ENCODE results near the gene VIM. TPM values are rescaled to one million over a fixed set of nuclear protein-coding genes. Genes with fewer than 3 reads are reported as not detected.

VIM gene
- total RNA-seq, 1 experiment from 2014 or later, result 486 TPM

DNA sequence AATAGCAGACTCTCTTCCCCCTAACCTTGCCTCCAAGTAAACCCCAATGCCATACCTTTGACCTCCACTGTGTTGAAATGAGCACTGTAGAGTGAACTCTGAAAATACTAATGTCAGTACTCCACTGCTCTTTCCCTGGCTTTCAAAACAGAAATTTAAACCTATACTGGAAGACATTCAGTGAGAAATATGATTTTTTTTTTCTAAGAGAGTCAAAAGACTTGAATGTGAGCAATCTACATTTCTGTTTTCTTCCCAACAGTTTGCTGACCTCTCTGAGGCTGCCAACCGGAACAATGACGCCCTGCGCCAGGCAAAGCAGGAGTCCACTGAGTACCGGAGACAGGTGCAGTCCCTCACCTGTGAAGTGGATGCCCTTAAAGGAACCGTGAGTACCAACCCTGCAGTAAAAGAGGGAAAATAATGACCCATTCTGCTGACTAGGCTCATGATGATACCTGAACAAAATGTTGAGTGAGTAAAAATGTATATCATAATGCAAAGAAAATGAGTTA is 6.4 kb downstream of the VIM start:
- no peaks in the 10 kb centered on the region for H3K27me3 Mint-ChIP-seq (ENCODE audit: unreplicated experiment)
- H3K4me3 Mint-ChIP-seq (ENCODE audit: low read depth, unreplicated experiment), result no peak overlapping the region
- CTCF ChIA-PET, result no interaction called here

DNA sequence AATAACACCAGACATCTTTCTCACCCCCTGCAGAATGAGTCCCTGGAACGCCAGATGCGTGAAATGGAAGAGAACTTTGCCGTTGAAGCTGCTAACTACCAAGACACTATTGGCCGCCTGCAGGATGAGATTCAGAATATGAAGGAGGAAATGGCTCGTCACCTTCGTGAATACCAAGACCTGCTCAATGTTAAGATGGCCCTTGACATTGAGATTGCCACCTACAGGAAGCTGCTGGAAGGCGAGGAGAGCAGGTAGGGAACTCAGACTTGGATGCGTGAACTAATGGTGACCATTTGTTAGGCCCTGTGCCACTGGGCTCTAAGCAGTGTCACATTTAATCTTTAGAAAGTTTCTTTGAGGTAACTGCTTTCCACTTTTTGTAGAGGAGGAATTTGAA is 7.1 kb downstream of the VIM start:
- H3K4me1 Mint-ChIP-seq (ENCODE audit: low read depth, unreplicated experiment), result no peaks in the 10 kb centered on the region
- CTCF ChIA-PET, result no interaction called here
- no peak for DNase-seq
- no peaks in the 10 kb centered on the region for H3K27me3 Mint-ChIP-seq (ENCODE audit: unreplicated experiment)
- H3K9me3 Mint-ChIP-seq (ENCODE audit: low read depth, unreplicated experiment), result no peaks in the 10 kb centered on the region
- H3K36me3 Mint-ChIP-seq (ENCODE audit: insufficient read depth, unreplicated experiment), result peaks cover 67% of the 10 kb centered on the region
- H3K27ac Mint-ChIP-seq (ENCODE audit: unreplicated experiment), result no peak overlapping the region
- H3K4me3 Mint-ChIP-seq (ENCODE audit: low read depth, unreplicated experiment), result no peak overlapping the region
- TF ChIP-seq, protein P1, sequence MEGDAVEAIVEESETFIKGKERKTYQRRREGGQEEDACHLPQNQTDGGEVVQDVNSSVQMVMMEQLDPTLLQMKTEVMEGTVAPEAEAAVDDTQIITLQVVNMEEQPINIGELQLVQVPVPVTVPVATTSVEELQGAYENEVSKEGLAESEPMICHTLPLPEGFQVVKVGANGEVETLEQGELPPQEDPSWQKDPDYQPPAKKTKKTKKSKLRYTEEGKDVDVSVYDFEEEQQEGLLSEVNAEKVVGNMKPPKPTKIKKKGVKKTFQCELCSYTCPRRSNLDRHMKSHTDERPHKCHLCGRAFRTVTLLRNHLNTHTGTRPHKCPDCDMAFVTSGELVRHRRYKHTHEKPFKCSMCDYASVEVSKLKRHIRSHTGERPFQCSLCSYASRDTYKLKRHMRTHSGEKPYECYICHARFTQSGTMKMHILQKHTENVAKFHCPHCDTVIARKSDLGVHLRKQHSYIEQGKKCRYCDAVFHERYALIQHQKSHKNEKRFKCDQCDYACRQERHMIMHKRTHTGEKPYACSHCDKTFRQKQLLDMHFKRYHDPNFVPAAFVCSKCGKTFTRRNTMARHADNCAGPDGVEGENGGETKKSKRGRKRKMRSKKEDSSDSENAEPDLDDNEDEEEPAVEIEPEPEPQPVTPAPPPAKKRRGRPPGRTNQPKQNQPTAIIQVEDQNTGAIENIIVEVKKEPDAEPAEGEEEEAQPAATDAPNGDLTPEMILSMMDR (IDR thresholded peaks at IDR 0.05; ENCODE audit: unreplicated experiment), result no peak
- intact Hi-C loops (cut with micrococcal nuclease; ENCODE audit: unreplicated experiment), result no loop called here
- no TSS peak for BruUV-seq (replicated peaks)

More for the DNA sequence above, 6.4 kb downstream of the VIM start:
- TF ChIP-seq, protein P1 (IDR thresholded peaks at IDR 0.05; ENCODE audit: unreplicated experiment), result no peak
- H3K27ac Mint-ChIP-seq (ENCODE audit: unreplicated experiment), result no peak overlapping the region
- BruUV-seq (replicated peaks), result no TSS peak
- intact Hi-C loops (cut with micrococcal nuclease; ENCODE audit: unreplicated experiment), result loop anchor here (5.0 kb wide), 1 partner anchor 172 kb away; no protein-coding TSS in a partner anchor
- DNase-seq, result no peak
- H3K9me3 Mint-ChIP-seq (ENCODE audit: low read depth, unreplicated experiment), result no peaks in the 10 kb centered on the region
- H3K4me1 Mint-ChIP-seq (ENCODE audit: low read depth, unreplicated experiment), result no peaks in the 10 kb centered on the region
- peaks cover 74% of the 10 kb centered on the region for H3K36me3 Mint-ChIP-seq (ENCODE audit: insufficient read depth, unreplicated experiment)

DNA sequence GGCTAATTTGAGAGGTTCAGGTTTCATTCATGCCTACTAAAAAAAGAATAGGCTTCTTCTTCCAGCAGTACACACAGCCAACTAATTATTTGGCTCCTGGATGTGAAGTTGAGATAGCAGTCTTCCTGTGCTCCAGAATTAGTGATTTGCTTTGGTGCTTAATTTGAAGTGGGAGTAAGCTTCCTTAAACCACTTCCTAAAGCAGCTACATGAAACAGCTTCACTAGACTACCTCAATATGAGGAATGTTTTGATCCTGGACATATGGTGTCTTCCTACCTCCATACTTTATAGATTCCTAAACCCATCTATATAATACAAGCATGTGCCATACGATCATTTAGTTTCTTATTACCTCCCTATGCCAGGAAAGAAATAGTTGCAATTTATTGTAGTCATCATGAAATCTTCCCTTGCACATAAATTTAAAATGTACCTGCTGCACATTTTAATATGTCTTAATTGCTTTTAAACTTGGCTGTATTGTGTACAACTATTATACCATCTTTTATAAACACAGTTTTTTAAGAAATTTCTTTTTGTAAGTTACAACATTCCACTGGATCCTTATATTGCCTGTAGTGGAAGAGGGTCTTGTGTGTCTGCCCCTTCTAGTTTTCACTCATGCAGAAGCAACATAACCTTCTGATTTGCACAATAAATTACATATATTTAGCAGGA is 8.6 kb downstream of the VIM start:
- no peaks in the 10 kb centered on the region for H3K27me3 Mint-ChIP-seq (ENCODE audit: unreplicated experiment)
- H3K27ac Mint-ChIP-seq (ENCODE audit: unreplicated experiment), result no peak overlapping the region
- no peaks in the 10 kb centered on the region for H3K4me1 Mint-ChIP-seq (ENCODE audit: low read depth, unreplicated experiment)
- intact Hi-C loops (cut with micrococcal nuclease; ENCODE audit: unreplicated experiment), result no loop called here
- TF ChIP-seq, protein P1 (IDR thresholded peaks at IDR 0.05; ENCODE audit: unreplicated experiment), result no peak
- CTCF ChIA-PET, result no interaction called here
- H3K4me3 Mint-ChIP-seq (ENCODE audit: low read depth, unreplicated experiment), result no peak overlapping the region
- peaks cover 52% of the 10 kb centered on the region for H3K36me3 Mint-ChIP-seq (ENCODE audit: insufficient read depth, unreplicated experiment)
- BruUV-seq (replicated peaks), result no TSS peak
- no peak for DNase-seq
- no peaks in the 10 kb centered on the region for H3K9me3 Mint-ChIP-seq (ENCODE audit: low read depth, unreplicated experiment)

DNA sequence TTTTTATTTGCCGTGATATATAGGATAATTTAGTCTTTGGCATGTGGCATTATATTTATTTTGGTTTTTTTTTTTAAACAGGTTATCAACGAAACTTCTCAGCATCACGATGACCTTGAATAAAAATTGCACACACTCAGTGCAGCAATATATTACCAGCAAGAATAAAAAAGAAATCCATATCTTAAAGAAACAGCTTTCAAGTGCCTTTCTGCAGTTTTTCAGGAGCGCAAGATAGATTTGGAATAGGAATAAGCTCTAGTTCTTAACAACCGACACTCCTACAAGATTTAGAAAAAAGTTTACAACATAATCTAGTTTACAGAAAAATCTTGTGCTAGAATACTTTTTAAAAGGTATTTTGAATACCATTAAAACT is 9.1 kb downstream of the VIM start:
- BruUV-seq (replicated peaks), result no TSS peak
- intact Hi-C loops (cut with micrococcal nuclease; ENCODE audit: unreplicated experiment), result no loop called here
- Mint-ChIP-seq H3K9me3 (ENCODE audit: low read depth, unreplicated experiment) (no peaks in the 10 kb centered on the region), H3K36me3 (ENCODE audit: insufficient read depth, unreplicated experiment) (peaks cover 47% of the 10 kb centered on the region), H3K4me3 (ENCODE audit: low read depth, unreplicated experiment) (no peak overlapping the region), H3K27ac (ENCODE audit: unreplicated experiment) (no peak overlapping the region), H3K4me1 (ENCODE audit: low read depth, unreplicated experiment) (no peaks in the 10 kb centered on the region), H3K27me3 (ENCODE audit: unreplicated experiment) (no peaks in the 10 kb centered on the region)
- CTCF ChIA-PET, result no interaction called here
- TF ChIP-seq, protein P1 (IDR thresholded peaks at IDR 0.05; ENCODE audit: unreplicated experiment), result no peak
- no peak for DNase-seq
